Uterine smooth muscle cell (primary cell): ENCODE measurements around the gene PHC1. TPM values are rescaled to one million over a fixed set of nuclear protein-coding genes. Genes with fewer than 3 reads are reported as not detected.

Source experiments
- total RNA-seq: library from RNA; depleted of rRNA; stranded (reverse); fragments of >200 nt; gene quantifications from 2 replicates; pipeline ENCODE4 v1.2.3, GENCODE V29; 2014

The PHC1 gene
- 12.6 and 13.1 TPM in 2 replicates for total RNA-seq

DNA sequence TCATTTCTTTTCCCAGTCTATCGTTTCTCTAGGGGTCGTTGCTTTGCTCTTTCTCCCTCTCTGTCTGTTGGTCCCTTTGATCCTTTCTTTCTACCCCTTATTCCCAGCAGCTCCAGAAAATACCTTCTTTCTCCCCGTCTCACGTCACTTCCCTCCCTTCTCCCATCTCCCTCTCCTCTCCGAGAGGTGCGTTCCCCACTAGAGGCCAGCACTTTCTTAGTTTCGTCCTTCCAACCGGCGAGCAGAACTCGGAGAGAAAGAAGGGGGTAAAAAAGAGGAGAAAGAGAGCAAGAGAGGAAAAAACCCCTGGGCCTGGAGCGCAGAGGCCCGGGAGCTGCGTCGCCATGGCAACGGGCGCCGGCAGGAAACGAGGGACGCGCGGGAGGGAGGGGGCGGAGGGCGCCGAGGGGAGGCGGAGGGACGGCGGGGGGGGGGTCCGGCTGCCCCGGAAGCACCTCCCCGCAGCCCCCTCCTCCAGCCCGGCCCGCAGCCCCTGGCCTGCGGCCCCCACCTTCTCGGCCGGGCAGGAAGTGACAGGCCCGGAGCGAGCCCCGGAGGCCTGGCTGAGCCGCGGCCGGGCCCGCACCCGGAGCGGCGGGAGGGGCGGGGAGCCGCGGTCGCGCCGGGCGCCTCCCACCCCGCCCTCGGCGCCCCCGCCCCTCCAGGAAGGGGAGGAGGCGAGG, at the start of gene PHC1:
Gene PHC1, plus strand, starts transcription at position 477 of the 683 bp plus-strand sequence. CDS start 3,169 bp downstream, outside the sequence.

DNA sequence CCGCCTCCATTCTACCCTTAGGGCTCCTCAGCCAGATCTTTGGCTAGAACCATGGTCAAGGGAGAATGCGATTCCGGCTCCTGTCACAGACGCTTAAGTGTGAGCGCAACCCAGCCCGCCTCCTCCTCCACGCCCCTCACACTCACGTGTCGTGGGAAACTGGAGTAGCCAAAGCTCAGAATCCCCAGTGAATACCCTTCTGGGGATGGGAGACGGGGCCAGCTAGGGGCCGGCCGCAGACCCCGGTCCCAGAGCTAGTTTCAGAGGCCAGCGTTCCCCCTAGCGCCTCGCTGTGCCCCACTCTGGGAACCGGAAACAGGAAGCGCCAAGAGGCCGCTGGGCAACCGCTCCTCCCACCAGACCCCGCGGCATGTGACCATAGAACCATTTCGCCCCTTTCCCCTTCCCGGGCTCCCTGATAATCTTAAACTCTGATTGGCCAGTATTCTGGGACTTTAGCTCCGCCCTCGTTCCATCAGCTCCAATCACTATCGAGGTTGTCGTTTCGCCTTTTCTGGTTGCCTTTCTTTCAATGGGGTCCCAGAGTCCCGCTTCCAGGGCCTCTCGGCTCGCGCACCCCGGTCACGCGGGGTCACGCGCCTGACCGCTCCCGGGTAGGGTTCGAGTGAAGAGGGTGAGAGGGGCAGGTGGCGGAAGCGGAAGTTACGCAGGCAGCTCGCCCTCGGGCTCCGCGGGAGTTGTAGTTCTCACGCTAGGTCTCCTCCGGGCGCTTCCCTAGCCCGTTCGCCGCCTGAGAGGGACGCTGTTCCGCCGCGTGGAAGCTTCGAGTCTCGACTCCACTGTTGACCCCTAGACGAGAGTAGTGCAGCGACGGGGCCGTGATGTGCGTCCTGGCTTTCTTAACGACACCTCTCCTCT, 35.3 kb downstream of the PHC1 start, which contains the start of gene M6PR:
Gene M6PR, minus strand, starts transcription at position 304 of the 879 bp plus-strand sequence. CDS start 3,241 bp downstream, outside the sequence.

DNA sequence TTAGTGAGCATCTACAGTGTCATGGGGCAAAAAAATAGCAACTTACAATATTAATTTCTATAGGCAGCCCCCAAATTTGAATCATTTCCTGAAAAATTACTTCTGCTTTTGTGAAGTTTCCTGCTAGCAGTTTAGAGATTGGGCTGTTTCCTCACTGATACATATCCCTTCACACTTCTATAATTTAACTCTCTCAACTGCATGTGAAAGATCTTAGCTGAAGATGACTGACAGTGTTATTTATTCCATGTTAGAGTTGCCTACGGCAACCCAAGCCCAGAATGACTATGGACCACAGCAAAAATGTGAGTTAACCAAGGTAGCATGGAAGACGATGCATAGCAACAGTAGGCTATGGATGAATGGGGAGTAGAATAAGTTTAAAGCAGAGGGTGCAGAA, 75.1 kb downstream of the PHC1 start, which contains the start of gene KLRG1:
Gene KLRG1, plus strand, starts transcription at position 134 of the 400 bp plus-strand sequence. Its CDS starts 90 bp downstream, at position 224.

Other genes starting within 250 kb of the PHC1 start
- gene RIMKLB, start 216.5 kb upstream of the PHC1 start, total RNA-seq: 29.5 and 37.7 TPM in 2 replicates
- not detected in 2 replicates for gene A2ML1, start 91.9 kb upstream of the PHC1 start, total RNA-seq
- gene M6PR, start 35.1 kb downstream of the PHC1 start, total RNA-seq: 127 and 151 TPM in 2 replicates
- gene KLRG1, start 75.0 kb downstream of the PHC1 start, total RNA-seq: 0.22 and 1.6 TPM in 2 replicates
- gene A2M, start 201.4 kb downstream of the PHC1 start, total RNA-seq: 2.2 and 4.6 TPM in 2 replicates